ENCODE measurements around the gene UBN1. TPM values are rescaled to one million over a fixed set of nuclear protein-coding genes. Genes with fewer than 3 reads are reported as not detected.

UBN1 gene
- total RNA-seq, 1 donor = 37.7 TPM

- peak; percentile 72 for DNase-seq (ENCODE audit: low read depth)
- H3K4me3 ChIP-seq (ENCODE audit: low read depth, low read length) = no peak overlapping the region
- TF ChIP-seq CTCF (IDR thresholded peaks at IDR 0.05; ENCODE audit: insufficient read depth, low read length) = no peak
These were observed 68.0 kb downstream of the UBN1 start for GRCh38 chr16:4915226-4915761.

GRCh38 chr16:4917117-4917516 is 69.8 kb downstream of the UBN1 start:
- no peak for TF ChIP-seq CTCF (IDR thresholded peaks at IDR 0.05; ENCODE audit: insufficient read depth, low read length)
- peak; percentile 73 for DNase-seq (ENCODE audit: low read depth)

GRCh38 chr16:4918781-4919251 is 71.5 kb downstream of the UBN1 start:
- H3K4me3 ChIP-seq (ENCODE audit: low read depth, low read length) = no peak overlapping the region
- DNase-seq (ENCODE audit: low read depth) = no peak

More at GRCh38 chr16:4917117-4917516, 69.8 kb downstream of the UBN1 start:
- H3K4me3 ChIP-seq (ENCODE audit: low read depth, low read length) = no peak overlapping the region

GRCh38 chr16:4920826-4921225 is 73.5 kb downstream of the UBN1 start:
- H3K4me3 ChIP-seq (ENCODE audit: low read depth, low read length) = no peak overlapping the region
- no peak for TF ChIP-seq CTCF (IDR thresholded peaks at IDR 0.05; ENCODE audit: insufficient read depth, low read length)
- DNase-seq (ENCODE audit: low read depth) = no peak

More at GRCh38 chr16:4918781-4919251, 71.5 kb downstream of the UBN1 start:
- no peak for TF ChIP-seq CTCF (IDR thresholded peaks at IDR 0.05; ENCODE audit: insufficient read depth, low read length)

- H3K4me3 ChIP-seq (ENCODE audit: low read depth, low read length) = no peak overlapping the region
- no peak for DNase-seq (ENCODE audit: low read depth)
- no peak for TF ChIP-seq CTCF (IDR thresholded peaks at IDR 0.05; ENCODE audit: insufficient read depth, low read length)
These were observed 75.6 kb downstream of the UBN1 start for GRCh38 chr16:4922721-4923342.

GRCh38 chr16:4923853-4924252 is 76.6 kb downstream of the UBN1 start:
- no peak for TF ChIP-seq CTCF (IDR thresholded peaks at IDR 0.05; ENCODE audit: insufficient read depth, low read length)
- no peak for DNase-seq (ENCODE audit: low read depth)
- no peak overlapping the region for H3K4me3 ChIP-seq (ENCODE audit: low read depth, low read length)
